ENCODE results near the gene SNED1.

- TF ChIP-seq CTCF (IDR thresholded peaks at IDR 0.05; ENCODE audit: low read depth, low read length, missing input control) (no peak), RAD21 (IDR thresholded peaks at IDR 0.05) (no peak), JUND (IDR thresholded peaks at IDR 0.05) (no peak), MAX (IDR thresholded peaks at IDR 0.05) (no peak), ATF3 (IDR thresholded peaks at IDR 0.05) (no peak), YY1 (IDR thresholded peaks at IDR 0.05) (no peak), EGR1 (IDR thresholded peaks at IDR 0.05; ENCODE audit: low read depth in 2 of 2) (no peak), REST (IDR thresholded peaks at IDR 0.05) (no peak), ZBTB33 (IDR thresholded peaks at IDR 0.05) (no peak), SP1 (IDR thresholded peaks at IDR 0.05) (no peak), TAF1 (conservative IDR thresholded peaks at IDR 0.05) (no peak), FOXA1 (IDR thresholded peaks at IDR 0.05) (no peak), GABPA (IDR thresholded peaks at IDR 0.05 in 1 of 2, conservative IDR thresholded peaks at IDR 0.05 in 1 of 2) (no peak)
Observed at GRCh38 chr2:240988571-240989271, 9.7 kb upstream of the SNED1 start.
